ENCODE measurements around the gene PDPR.
"Not testable (repeated sequence)": the region's sequence is repeated elsewhere in the genome, so short reads cannot be mapped to it uniquely, and the experiment has no call there.

Gene PDPR

DNA sequence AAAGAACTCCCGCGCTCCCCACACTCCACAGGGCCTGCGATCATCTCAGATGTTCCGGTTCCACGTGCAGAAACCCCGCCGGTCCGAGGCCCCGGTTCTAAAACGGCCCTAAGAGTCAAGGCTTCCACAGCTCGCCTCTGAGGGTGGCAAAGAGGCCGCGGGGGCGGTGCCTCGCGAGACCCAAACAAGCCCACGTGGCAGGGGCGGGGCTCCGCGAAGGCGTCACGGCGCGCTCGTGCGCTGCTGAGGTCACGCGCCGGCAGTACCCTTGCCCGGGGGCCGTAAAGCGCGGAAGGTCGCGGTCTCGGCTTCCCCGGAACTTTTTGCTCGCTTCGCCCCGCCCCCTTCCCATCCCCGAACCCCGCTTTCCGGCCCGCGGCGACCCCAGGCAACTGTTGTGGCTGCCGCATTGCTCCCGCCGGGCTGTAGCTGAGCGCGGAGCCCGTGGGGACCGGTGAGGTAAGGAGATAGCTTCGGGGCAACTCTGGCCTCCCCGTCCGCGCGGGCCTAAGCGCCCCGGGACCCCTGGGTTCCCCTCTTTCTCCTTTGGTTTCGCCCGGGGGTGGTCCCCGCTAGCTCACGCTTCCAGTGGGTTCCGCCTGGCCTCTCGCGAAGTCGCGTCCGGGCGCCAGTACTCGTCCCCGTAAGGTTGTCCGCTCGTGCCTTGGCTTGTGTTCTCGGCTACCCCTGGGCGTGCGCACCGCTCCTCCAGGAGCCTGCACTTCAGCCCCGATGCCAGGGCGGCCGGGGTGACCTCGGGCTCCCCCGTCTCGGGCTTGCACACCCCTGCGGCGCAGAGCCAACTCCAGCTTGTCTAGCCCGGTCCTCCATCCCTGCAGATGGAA lies at the start of gene PDPR:
PDPR (plus strand) TSS at position 351 of the 845 bp plus-strand sequence. CDS start 6,161 bp downstream, outside the sequence.
- Histone ChIP-seq H3K9ac (ENCODE audit: low read length) (peak within 1 kb of the TSS; percentile 61), H3K4me3 (ENCODE audit: low read length) (peak within 1 kb of the TSS; percentile 19)
- H3K36me3 ChIP-seq (ENCODE audit: control insufficient read depth, insufficient read depth, low read length); H3K27me3 ChIP-seq (ENCODE audit: control insufficient read depth, insufficient read depth, low read length); H3K9me3 ChIP-seq (ENCODE audit: control insufficient read depth, low read length); H3K4me1 ChIP-seq (ENCODE audit: control insufficient read depth, insufficient read depth, low read length): not testable (repeated sequence)

DNA sequence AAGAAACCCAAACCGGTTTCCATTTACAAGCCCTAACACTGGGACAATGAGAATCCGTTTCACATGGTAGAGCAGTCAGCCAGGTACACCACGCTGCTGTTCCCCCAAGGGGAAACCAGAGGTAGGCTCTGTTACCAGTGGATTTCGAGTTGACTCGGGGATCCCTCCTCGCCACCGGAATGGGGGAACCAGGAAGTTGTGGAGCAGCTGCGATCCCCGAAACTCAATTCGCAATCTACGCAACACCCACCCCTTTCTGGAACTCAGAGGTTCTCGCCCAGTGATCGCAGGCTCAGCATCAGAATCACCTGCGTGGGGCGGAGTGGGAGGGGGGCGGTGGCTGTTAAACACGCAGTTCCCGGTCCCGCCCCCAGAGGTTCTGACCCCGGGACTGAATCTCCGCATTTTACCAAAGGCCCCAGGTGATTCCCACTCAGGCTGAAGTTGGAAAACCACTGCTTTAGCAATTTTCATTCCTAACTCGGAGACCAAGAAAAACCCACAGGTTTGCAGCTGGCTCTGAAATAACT lies 49.2 kb upstream of the PDPR start:
- H3K4me1 ChIP-seq (ENCODE audit: control insufficient read depth, insufficient read depth, low read length); H3K27me3 ChIP-seq (ENCODE audit: control insufficient read depth, insufficient read depth, low read length); H3K36me3 ChIP-seq (ENCODE audit: control insufficient read depth, insufficient read depth, low read length); H3K9me3 ChIP-seq (ENCODE audit: control insufficient read depth, low read length): not testable (repeated sequence)
- H3K9ac ChIP-seq (ENCODE audit: low read length), result peak overlapping the region; percentile 76
- H3K4me3 ChIP-seq (ENCODE audit: low read length), result peak overlapping the region; percentile 46

DNA sequence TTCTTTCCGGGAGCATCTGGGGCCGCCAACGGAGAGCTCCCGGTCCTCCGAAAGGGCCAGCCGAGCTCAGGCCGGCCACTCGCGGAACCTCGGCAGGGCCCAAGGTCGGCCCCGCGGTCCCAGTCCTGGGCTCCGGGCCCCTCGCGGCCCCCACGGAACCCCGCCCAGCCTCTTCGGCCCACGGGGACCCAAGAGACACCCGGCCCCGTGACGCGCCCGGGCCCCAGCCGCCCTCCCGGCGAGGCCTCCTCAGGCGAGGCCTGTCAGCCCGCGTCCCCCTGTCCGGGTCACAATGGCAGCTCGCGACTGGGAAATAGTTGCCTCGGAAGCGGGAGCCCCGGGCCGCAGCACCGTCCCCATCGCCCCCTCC lies 48.8 kb upstream of the PDPR start:
- H3K4me1 ChIP-seq (ENCODE audit: control insufficient read depth, insufficient read depth, low read length); H3K36me3 ChIP-seq (ENCODE audit: control insufficient read depth, insufficient read depth, low read length); H3K27me3 ChIP-seq (ENCODE audit: control insufficient read depth, insufficient read depth, low read length); H3K9me3 ChIP-seq (ENCODE audit: control insufficient read depth, low read length): not testable (repeated sequence)
- peak overlapping the region; percentile 76 for H3K9ac ChIP-seq (ENCODE audit: low read length)
- peak overlapping the region; percentile 46 for H3K4me3 ChIP-seq (ENCODE audit: low read length)

DNA sequence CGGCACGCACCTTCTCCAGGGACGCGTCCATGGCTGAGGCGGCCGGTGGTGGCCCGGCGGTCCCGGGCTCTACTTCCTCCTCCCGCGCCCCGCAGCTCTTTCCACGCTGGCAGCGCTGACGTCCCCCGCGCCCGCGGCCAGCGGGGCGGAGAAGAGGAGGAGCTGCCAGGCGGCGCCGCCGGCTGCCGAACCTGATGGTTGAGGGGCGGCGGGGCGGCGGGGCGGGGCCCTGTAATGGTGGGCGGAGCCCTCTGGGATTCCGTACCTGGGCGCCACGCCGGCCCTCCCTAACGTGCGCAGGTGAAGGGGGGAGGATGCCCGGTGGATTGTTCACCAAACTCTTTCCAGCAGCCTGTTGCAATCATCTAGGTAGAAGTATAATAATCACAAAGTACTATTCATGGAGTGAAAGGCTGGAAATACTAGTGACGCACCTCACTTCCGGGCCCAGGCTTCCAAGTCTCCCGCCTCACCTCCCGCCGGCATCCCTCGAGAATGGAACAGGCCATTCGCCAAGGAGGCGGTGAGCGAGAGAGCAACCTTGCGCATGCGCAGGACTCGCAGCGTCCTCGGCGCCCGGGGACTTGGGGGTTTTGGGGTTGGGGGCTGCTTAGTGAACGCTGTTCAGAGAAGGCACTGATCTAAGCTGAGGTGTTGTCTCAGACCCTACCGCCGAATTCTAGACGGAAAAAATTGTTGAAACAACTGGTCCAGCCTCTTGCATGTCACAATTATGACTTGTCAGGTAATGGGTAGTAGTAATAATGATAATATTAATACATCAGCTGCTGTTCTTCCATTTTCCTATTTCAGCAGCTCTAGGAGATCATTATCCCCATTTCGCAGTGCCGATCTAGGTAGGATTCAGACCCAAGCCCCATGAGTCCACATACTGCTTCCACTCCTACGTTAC lies 48.1 kb upstream of the PDPR start:
- Histone ChIP-seq H3K9ac (ENCODE audit: low read length) (peak overlapping the region; percentile 76), H3K4me3 (ENCODE audit: low read length) (peak overlapping the region; percentile 46)
- not testable (repeated sequence) for H3K27me3 ChIP-seq (ENCODE audit: control insufficient read depth, insufficient read depth, low read length); H3K9me3 ChIP-seq (ENCODE audit: control insufficient read depth, low read length); H3K4me1 ChIP-seq (ENCODE audit: control insufficient read depth, insufficient read depth, low read length); H3K36me3 ChIP-seq (ENCODE audit: control insufficient read depth, insufficient read depth, low read length)

DNA sequence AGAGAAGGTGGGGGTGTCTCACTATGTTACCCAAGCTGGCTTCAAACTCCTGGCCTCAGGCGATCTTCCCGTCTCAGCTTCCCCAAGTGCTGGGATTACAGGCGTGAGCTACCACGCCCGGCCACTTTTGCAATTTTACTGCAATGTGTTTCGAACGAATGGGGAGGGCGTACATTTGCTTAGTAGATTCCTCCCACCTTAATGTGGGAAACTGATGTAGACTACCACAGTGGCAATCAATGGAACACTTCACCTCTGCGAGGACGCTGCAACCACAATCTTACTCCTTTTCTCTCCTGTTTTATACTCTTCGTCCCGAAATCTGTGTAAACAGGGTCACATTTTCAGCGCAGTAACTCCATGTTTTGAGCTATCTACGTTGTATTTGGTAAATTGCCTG lies 47.4 kb upstream of the PDPR start:
- not testable (repeated sequence) for H3K27me3 ChIP-seq (ENCODE audit: control insufficient read depth, insufficient read depth, low read length); H3K4me1 ChIP-seq (ENCODE audit: control insufficient read depth, insufficient read depth, low read length); H3K9me3 ChIP-seq (ENCODE audit: control insufficient read depth, low read length); H3K9ac ChIP-seq (ENCODE audit: low read length); H3K36me3 ChIP-seq (ENCODE audit: control insufficient read depth, insufficient read depth, low read length); H3K4me3 ChIP-seq (ENCODE audit: low read length)

DNA sequence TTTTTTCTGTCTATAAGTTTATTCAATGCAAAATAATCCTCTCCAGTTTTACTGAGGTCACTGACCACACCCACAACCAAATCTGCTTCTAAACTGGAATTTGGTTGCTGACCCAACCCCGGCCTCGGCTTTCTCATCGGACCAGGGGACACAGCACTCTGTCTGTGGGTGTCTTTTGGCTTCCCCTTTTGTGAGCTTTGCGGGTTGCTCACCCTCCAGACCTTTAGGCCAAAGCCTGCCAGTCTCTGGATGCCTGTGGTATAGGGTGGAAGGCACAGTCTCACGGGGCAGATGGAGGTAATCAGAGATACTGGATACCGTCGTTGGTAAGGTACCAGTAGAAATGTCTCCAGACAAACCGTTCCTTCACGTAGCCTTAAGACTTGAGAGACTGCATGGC lies 35.1 kb upstream of the PDPR start:
- not testable (repeated sequence) for H3K9me3 ChIP-seq (ENCODE audit: control insufficient read depth, low read length); H3K4me3 ChIP-seq (ENCODE audit: low read length); H3K9ac ChIP-seq (ENCODE audit: low read length); H3K27me3 ChIP-seq (ENCODE audit: control insufficient read depth, insufficient read depth, low read length); H3K4me1 ChIP-seq (ENCODE audit: control insufficient read depth, insufficient read depth, low read length); H3K36me3 ChIP-seq (ENCODE audit: control insufficient read depth, insufficient read depth, low read length)

DNA sequence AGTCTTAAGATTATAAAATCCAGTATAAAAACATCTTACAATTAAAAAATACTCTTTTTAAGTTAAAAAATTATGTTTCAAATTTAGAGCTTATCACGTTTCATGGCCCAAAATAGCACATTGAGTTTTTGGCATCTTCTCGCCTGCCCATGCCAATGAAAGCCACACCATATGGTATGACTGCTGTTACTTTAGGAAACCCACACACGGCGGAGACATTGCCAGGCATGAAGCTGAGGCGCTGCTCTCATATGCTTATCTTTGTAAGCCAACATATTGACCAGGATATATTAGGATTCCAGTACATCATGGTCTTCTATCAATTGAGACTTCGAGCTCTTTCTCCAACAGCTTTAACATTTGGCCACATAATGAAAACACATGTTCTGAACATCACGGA lies 32.9 kb upstream of the PDPR start:
- H3K9ac ChIP-seq (ENCODE audit: low read length); H3K36me3 ChIP-seq (ENCODE audit: control insufficient read depth, insufficient read depth, low read length); H3K4me1 ChIP-seq (ENCODE audit: control insufficient read depth, insufficient read depth, low read length); H3K4me3 ChIP-seq (ENCODE audit: low read length); H3K27me3 ChIP-seq (ENCODE audit: control insufficient read depth, insufficient read depth, low read length); H3K9me3 ChIP-seq (ENCODE audit: control insufficient read depth, low read length): not testable (repeated sequence)

DNA sequence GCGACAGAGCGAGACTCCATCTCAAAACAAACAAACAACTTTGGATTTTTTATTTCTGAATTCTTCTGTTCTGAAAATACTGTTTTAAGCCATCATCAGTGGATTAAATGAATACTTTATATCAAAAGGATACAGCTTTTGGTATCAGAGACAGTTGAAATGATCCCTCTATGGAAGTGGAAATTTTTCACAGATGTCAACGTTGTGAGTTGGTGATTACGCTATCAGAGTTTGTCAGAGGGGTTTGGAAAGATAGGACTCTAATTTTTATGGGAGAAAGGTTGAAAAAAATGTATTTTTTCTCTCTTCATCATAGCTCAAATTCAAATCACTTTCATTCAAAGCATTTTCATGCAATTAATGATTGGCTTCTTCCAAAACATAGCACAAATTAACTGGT lies 30.2 kb upstream of the PDPR start:
- H3K9me3 ChIP-seq (ENCODE audit: control insufficient read depth, low read length); H3K4me1 ChIP-seq (ENCODE audit: control insufficient read depth, insufficient read depth, low read length); H3K27me3 ChIP-seq (ENCODE audit: control insufficient read depth, insufficient read depth, low read length); H3K4me3 ChIP-seq (ENCODE audit: low read length); H3K9ac ChIP-seq (ENCODE audit: low read length); H3K36me3 ChIP-seq (ENCODE audit: control insufficient read depth, insufficient read depth, low read length): not testable (repeated sequence)

DNA sequence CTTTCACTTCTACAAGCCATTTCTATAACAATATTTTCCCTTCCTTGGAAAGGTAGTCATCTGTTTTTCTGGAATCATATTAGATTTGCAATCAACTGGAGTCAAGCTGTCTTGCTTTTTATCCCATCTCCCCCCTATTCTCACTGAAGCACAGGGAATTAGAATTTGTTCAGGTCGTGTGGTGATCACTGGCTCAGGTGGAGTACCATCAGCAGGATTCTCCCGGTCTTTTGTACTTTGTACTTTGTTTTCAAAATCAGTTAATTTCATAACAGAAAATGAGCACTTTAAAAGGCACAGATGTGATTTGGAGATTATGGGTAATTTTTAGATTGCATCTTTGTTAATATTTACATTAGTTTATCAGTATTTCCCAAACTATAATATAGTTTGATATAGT lies 26.0 kb upstream of the PDPR start:
- not testable (repeated sequence) for H3K4me1 ChIP-seq (ENCODE audit: control insufficient read depth, insufficient read depth, low read length); H3K27me3 ChIP-seq (ENCODE audit: control insufficient read depth, insufficient read depth, low read length); H3K36me3 ChIP-seq (ENCODE audit: control insufficient read depth, insufficient read depth, low read length); H3K4me3 ChIP-seq (ENCODE audit: low read length); H3K9me3 ChIP-seq (ENCODE audit: control insufficient read depth, low read length); H3K9ac ChIP-seq (ENCODE audit: low read length)

DNA sequence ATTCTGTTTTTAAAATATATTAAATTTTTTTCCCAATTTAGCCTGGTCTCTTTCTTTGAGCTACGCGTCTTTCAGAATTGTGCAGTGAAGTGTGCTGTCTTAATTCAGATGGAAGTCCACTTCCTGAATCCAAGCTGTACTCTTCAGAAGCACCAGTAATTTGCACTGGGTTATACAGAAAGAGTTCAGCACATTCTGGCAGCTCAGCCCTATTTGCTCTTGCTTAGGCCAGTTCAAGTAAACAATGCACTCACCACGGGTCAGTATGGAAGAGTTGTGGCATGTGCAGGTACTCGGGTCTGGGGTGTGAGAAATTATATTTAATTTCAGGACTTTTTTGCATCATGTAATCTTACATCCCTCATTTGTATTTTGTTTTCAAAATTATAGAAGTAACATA lies 25.3 kb upstream of the PDPR start:
- H3K27me3 ChIP-seq (ENCODE audit: control insufficient read depth, insufficient read depth, low read length); H3K36me3 ChIP-seq (ENCODE audit: control insufficient read depth, insufficient read depth, low read length); H3K9me3 ChIP-seq (ENCODE audit: control insufficient read depth, low read length); H3K4me1 ChIP-seq (ENCODE audit: control insufficient read depth, insufficient read depth, low read length); H3K4me3 ChIP-seq (ENCODE audit: low read length); H3K9ac ChIP-seq (ENCODE audit: low read length): not testable (repeated sequence)

DNA sequence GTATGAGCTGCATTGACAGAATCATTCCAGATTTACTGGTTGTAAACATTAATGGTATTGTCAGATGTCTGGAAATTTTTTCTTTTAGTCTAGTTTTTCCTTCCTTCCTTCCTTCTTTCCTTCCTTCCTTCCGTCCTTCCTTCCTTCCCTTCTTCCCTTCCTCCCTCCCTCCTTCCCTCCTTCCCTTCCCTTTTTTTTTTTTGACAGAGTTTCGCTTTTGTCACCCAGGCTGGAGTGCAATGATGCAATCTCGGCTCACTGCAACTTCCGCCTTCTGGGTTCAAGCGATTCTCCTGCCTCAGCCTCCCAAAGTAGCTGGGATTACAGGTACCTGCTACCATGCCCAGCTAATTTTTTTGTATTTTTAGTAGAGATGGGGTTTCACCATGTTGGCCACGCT lies 24.8 kb upstream of the PDPR start:
- H3K27me3 ChIP-seq (ENCODE audit: control insufficient read depth, insufficient read depth, low read length); H3K9me3 ChIP-seq (ENCODE audit: control insufficient read depth, low read length); H3K36me3 ChIP-seq (ENCODE audit: control insufficient read depth, insufficient read depth, low read length); H3K4me3 ChIP-seq (ENCODE audit: low read length); H3K9ac ChIP-seq (ENCODE audit: low read length); H3K4me1 ChIP-seq (ENCODE audit: control insufficient read depth, insufficient read depth, low read length): not testable (repeated sequence)

DNA sequence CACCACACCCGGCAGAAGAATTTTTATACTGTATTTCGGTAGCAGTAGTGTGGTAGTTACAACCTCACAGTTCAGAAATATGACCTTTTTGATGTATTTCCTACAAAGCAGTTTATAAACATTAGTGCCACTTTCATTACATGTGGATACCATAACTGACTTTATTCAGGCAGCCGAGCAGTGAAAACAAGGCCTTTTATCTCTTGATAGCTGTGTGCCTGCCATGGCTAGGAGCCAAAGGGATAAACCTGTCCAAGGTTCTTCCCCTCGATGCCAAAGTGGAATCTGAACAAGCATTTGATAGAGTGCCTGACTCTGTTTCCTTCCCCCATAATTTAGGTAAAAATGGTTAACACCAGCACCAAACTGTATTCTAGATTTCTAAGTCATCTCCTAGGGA lies 23.0 kb upstream of the PDPR start:
- H3K4me3 ChIP-seq (ENCODE audit: low read length); H3K9me3 ChIP-seq (ENCODE audit: control insufficient read depth, low read length); H3K36me3 ChIP-seq (ENCODE audit: control insufficient read depth, insufficient read depth, low read length); H3K27me3 ChIP-seq (ENCODE audit: control insufficient read depth, insufficient read depth, low read length); H3K9ac ChIP-seq (ENCODE audit: low read length); H3K4me1 ChIP-seq (ENCODE audit: control insufficient read depth, insufficient read depth, low read length): not testable (repeated sequence)
